A549 (cell line): ENCODE results near the gene B4GALT1.

Experiments used
- EHF ChIP-seq: fragments of 250-450 bp; sonication (Bioruptor Pico); IDR thresholded peaks from 2 replicates; pipeline ENCODE4 v1.5.0; 2020; ENCODE audit warnings: mild to moderate bottlenecking
- FOSL2 ChIP-seq, 2 experiments: fragments of 450-650 bp in 1 of 2; fragments of >200 bp in 1 of 2; sonication (Bioruptor Twin) in 1 of 2; formaldehyde crosslinking; IDR thresholded peaks; 2 replicates each; pipeline versions ENCODE4 v1.5.0 to v1.6.1; 2016 to 2020; ENCODE audit warnings: mild to moderate bottlenecking in 1 of 2, moderate library complexity in 1 of 2
- HOXB5 ChIP-seq: fragments of 250-450 bp; sonication (Bioruptor Pico); IDR thresholded peaks from 2 replicates; pipeline ENCODE4 v1.5.0; 2020; ENCODE audit warnings: mild to moderate bottlenecking, moderate library complexity
- POLR2A ChIP-seq: IDR thresholded peaks from 2 replicates; pipeline ENCODE4 v1.6.1; 2012; ENCODE audit warnings: mild to moderate bottlenecking, low read length
- RAD21 ChIP-seq, 2 experiments: fragments of >200 bp in 1 of 2; sonication (Bioruptor Twin) in 1 of 2; formaldehyde crosslinking in 1 of 2; IDR thresholded peaks in 1 of 2; conservative IDR thresholded peaks in 1 of 2; 2 replicates in 1 of 2; 3 replicates in 1 of 2; pipeline ENCODE4 v1.6.1; 2012 to 2018; ENCODE audit warnings: inconsistent platforms in 1 of 2
- RCOR1 ChIP-seq: fragments of 150-350 bp; IDR thresholded peaks from 2 replicates; pipeline ENCODE4 v1.6.1; 2014; ENCODE audit warnings: antibody characterized with exemption, low read length, low read depth
- RFX5 ChIP-seq: fragments of 450-650 bp; IDR thresholded peaks from 2 replicates; pipeline ENCODE4 v1.7.1; 2014; ENCODE audit warnings: antibody characterized with exemption, mild to moderate bottlenecking, moderate library complexity
- TF ChIP-seq, protein P1 (sequence below): fragments of >200 bp; sonication (Bioruptor Twin); formaldehyde crosslinking; IDR thresholded peaks from 3 replicates; pipeline ENCODE4 v1.5.1; 2016
- TF ChIP-seq, protein P2 (sequence below): IDR thresholded peaks from 2 replicates; pipeline ENCODE4 v1.6.1; 2012

DNA sequence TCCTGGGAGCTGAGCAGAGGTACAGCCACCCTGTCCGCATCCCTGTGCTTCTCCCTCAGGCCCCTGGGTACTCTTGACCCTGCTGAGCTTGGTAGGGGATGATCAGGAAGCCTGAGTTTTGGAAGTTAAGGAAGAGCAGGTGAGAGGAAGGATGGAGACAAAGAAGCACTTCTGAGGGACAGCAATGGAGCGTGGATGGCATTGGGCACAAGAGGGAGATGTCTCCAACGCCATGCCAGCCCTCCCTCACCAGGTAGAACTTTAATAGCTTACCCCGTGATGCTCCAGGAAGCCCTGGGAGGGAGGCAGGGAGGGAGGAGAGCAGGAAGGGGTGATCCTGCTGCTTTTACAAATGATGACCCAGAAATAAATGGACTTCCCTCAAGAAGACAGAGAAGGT, 60.8 kb downstream of the B4GALT1 start:
- TF ChIP-seq RCOR1 (no peak), HOXB5 (no peak), EHF (CRISPR knock-in tag) (no peak), RAD21 (conservative IDR thresholded peaks at IDR 0.05 in 1 of 2, IDR thresholded peaks at IDR 0.05 in 1 of 2) (no peak), RFX5 (no peak), POLR2A (no peak), FOSL2 (IDR thresholded peaks at IDR 0.05) (no peak), FOSL2 (CRISPR knock-in tag; IDR thresholded peaks at IDR 0.05) (no peak)
- TF ChIP-seq, protein P1, sequence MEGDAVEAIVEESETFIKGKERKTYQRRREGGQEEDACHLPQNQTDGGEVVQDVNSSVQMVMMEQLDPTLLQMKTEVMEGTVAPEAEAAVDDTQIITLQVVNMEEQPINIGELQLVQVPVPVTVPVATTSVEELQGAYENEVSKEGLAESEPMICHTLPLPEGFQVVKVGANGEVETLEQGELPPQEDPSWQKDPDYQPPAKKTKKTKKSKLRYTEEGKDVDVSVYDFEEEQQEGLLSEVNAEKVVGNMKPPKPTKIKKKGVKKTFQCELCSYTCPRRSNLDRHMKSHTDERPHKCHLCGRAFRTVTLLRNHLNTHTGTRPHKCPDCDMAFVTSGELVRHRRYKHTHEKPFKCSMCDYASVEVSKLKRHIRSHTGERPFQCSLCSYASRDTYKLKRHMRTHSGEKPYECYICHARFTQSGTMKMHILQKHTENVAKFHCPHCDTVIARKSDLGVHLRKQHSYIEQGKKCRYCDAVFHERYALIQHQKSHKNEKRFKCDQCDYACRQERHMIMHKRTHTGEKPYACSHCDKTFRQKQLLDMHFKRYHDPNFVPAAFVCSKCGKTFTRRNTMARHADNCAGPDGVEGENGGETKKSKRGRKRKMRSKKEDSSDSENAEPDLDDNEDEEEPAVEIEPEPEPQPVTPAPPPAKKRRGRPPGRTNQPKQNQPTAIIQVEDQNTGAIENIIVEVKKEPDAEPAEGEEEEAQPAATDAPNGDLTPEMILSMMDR, result no peak
- TF ChIP-seq, protein P2, sequence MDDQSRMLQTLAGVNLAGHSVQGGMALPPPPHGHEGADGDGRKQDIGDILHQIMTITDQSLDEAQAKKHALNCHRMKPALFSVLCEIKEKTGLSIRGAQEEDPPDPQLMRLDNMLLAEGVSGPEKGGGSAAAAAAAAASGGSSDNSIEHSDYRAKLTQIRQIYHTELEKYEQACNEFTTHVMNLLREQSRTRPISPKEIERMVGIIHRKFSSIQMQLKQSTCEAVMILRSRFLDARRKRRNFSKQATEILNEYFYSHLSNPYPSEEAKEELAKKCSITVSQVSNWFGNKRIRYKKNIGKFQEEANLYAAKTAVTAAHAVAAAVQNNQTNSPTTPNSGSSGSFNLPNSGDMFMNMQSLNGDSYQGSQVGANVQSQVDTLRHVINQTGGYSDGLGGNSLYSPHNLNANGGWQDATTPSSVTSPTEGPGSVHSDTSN, result no peak
